Brain microvascular endothelial cell (primary cell): ENCODE data around the gene CHST6.
"Not testable (repeated sequence)": the region's sequence is repeated elsewhere in the genome, so short reads cannot be mapped to it uniquely, and the experiment has no call there.

Source experiments
- DNase-seq: peaks from one replicate; pipeline ENCODE4 v3.0.0-alpha.2; 2020
- H3K27ac ChIP-seq: fragments of 250-450 bp; sonication (Bioruptor Pico); 2 replicates; pipeline ENCODE4 v1.5.1; 2020; ENCODE audit warnings: mild to moderate bottlenecking, moderate library complexity
- H3K27me3 ChIP-seq: fragments of 250-450 bp; sonication (Bioruptor Pico); replicated peaks from 2 replicates; pipeline ENCODE4 v1.5.1; 2020; ENCODE audit warnings: mild to moderate bottlenecking
- H3K36me3 ChIP-seq: fragments of 250-450 bp; sonication (Bioruptor Pico); replicated peaks from 2 replicates; pipeline ENCODE4 v1.5.1; 2020; ENCODE audit warnings: mild to moderate bottlenecking
- H3K4me3 ChIP-seq: 2 replicates; pipeline ENCODE4 v1.5.1; 2011; ENCODE audit warnings: low read depth, mild to moderate bottlenecking, control low read depth, low read length, moderate library complexity
- CTCF ChIP-seq: IDR thresholded peaks from 2 replicates; pipeline ENCODE4 v1.5.1; 2011; ENCODE audit warnings: low read depth, mild to moderate bottlenecking, moderate library complexity, low read length, control low read depth, inconsistent platforms; ENCODE audit errors: missing control alignments
- in situ Hi-C: cut with HindIII; loops from 2 replicates; pipeline ENCODE4 v1.10.0; 2017; ENCODE audit warnings: low sequenced_read_pairs, low pct_ligation_motif_present

Gene CHST6

GRCh38 chr16:75529056-75529905, 34.0 kb upstream of the CHST6 start:
- TF ChIP-seq CTCF = no peak
- H3K4me3 ChIP-seq = no peak overlapping the region
- H3K27me3 ChIP-seq = no peaks in the 10 kb centered on the region
- no peak overlapping the region for H3K27ac ChIP-seq
- DNase-seq = no peak
- in situ Hi-C loops = no loop called here
- H3K36me3 ChIP-seq = no peaks in the 10 kb centered on the region

- DNase-seq = no peak
- no peaks in the 10 kb centered on the region for H3K27me3 ChIP-seq
- no peak for TF ChIP-seq CTCF
- in situ Hi-C loops = no loop called here
- no peak overlapping the region for H3K4me3 ChIP-seq
- H3K27ac ChIP-seq = no peak overlapping the region
- no peaks in the 10 kb centered on the region for H3K36me3 ChIP-seq
Measured at GRCh38 chr16:75527825-75528299, 32.6 kb upstream of the CHST6 start.

GRCh38 chr16:75526032-75526790, 31.0 kb upstream of the CHST6 start:
- no peak for TF ChIP-seq CTCF
- in situ Hi-C loops = no loop called here
- DNase-seq = no peak

GRCh38 chr16:75519175-75519574, 23.9 kb upstream of the CHST6 start:
- DNase-seq = no peak
- Histone ChIP-seq H3K27ac (no peak overlapping the region), H3K36me3 (no peaks in the 10 kb centered on the region), H3K27me3 (no peaks in the 10 kb centered on the region), H3K4me3 (no peak overlapping the region)
- in situ Hi-C loops = no loop called here
- TF ChIP-seq CTCF = no peak

More at GRCh38 chr16:75526032-75526790, 31.0 kb upstream of the CHST6 start:
- H3K36me3 ChIP-seq = no peaks in the 10 kb centered on the region
- no peak overlapping the region for H3K4me3 ChIP-seq
- H3K27ac ChIP-seq = no peak overlapping the region
- H3K27me3 ChIP-seq = no peaks in the 10 kb centered on the region

GRCh38 chr16:75516189-75516966, 21.1 kb upstream of the CHST6 start:
- in situ Hi-C loops, DNase-seq, H3K27me3 ChIP-seq, H3K36me3 ChIP-seq: not testable (repeated sequence)
- peak overlapping the region; percentile 84 for H3K4me3 ChIP-seq
- peak overlapping the region; percentile 80 for H3K27ac ChIP-seq

- Histone ChIP-seq H3K4me3 (no peak overlapping the region), H3K36me3 (no peaks in the 10 kb centered on the region), H3K27ac (no peak overlapping the region), H3K27me3 (no peaks in the 10 kb centered on the region)
- in situ Hi-C loops = no loop called here
- no peak for DNase-seq
- TF ChIP-seq CTCF = no peak
Measured at GRCh38 chr16:75514296-75514695, 19.1 kb upstream of the CHST6 start.
